OCI-LY7 (cell line): ENCODE measurements around the gene STING1. TPM values are rescaled to one million over a fixed set of nuclear protein-coding genes. Genes with fewer than 3 reads are reported as not detected.

Experiments
- BruUV-seq: library from RNA; stranded (reverse); fragments of 400-500 nt; replicated peaks from 2 replicates; lab custom pipeline; 2021; lab: Mats Ljungman, UMichigan
- CTCF ChIA-PET: fragments of 300-600 bp; sonication (Branson Sonifier 250); formaldehyde crosslinking; loops from one replicate; lab custom pipeline; 2022; ENCODE audit warnings: antibody characterized with exemption; ENCODE audit not compliant: unreplicated experiment; lab: Charles Lee
- POLR2A ChIA-PET: fragments of 300-600 bp; sonication (Branson Sonifier 250); formaldehyde crosslinking; loops from one replicate; lab custom pipeline; 2022; ENCODE audit warnings: antibody characterized with exemption; lab: Charles Lee
- DNase-seq: peaks from one replicate; pipeline ENCODE4 v3.0.0-alpha.2; 2015; ENCODE audit warnings: low spot score
- H2AFZ ChIP-seq: fragments of 200-600 bp; sonication (generic), shearing (Covaris generic); 2 replicates; pipeline ENCODE4 v1.6.1; 2014; ENCODE audit warnings: mild to moderate bottlenecking, antibody characterized with exemption, low read length, moderate library complexity
- H3K27ac ChIP-seq: fragments of 200-600 bp; sonication (generic); 2 replicates; pipeline ENCODE4 v1.5.1; 2014; ENCODE audit warnings: mixed run types, low read depth, mild to moderate bottlenecking, moderate library complexity, low read length, inconsistent platforms; ENCODE audit not compliant: poor library complexity, severe bottlenecking
- H3K36me3 ChIP-seq: fragments of 200-600 bp; sonication (generic); 2 replicates; pipeline ENCODE4 v1.6.1; 2014; ENCODE audit warnings: mild to moderate bottlenecking, antibody characterized with exemption, low read length, moderate library complexity, mixed read lengths; ENCODE audit not compliant: insufficient read depth
- H3K4me1 ChIP-seq: fragments of 200-600 bp; sonication (generic); 2 replicates; pipeline ENCODE4 v1.5.1; 2014; ENCODE audit warnings: mild to moderate bottlenecking, low read length; ENCODE audit not compliant: insufficient read depth, poor library complexity, severe bottlenecking
- H3K4me2 ChIP-seq: fragments of 200-600 bp; sonication (generic); 2 replicates; pipeline ENCODE4 v1.6.1; 2014; ENCODE audit warnings: mild to moderate bottlenecking, low read length
- H3K4me3 ChIP-seq: fragments of 200-600 bp; sonication (generic); 2 replicates; pipeline ENCODE4 v1.5.1; 2014; ENCODE audit warnings: mild to moderate bottlenecking, low read depth, low read length; ENCODE audit not compliant: poor library complexity, severe bottlenecking
- H3K79me2 ChIP-seq: fragments of 200-600 bp; sonication (generic); 2 replicates; pipeline ENCODE4 v1.6.1; 2016; ENCODE audit warnings: low read depth, mild to moderate bottlenecking, low read length, moderate library complexity, mixed read lengths; ENCODE audit not compliant: insufficient read depth
- H3K9me2 ChIP-seq: fragments of 200-600 bp; sonication (generic); 2 replicates; pipeline ENCODE4 v1.6.1; 2016; ENCODE audit warnings: mild to moderate bottlenecking, low read length, mixed read lengths; ENCODE audit not compliant: insufficient read depth
- H3K9me3 ChIP-seq: fragments of 200-600 bp; sonication (generic); 2 replicates; pipeline ENCODE4 v1.6.1; 2014; ENCODE audit warnings: mild to moderate bottlenecking, mixed run types, low read length, mixed read lengths
- H4K20me1 ChIP-seq: fragments of 200-600 bp; sonication (generic); 2 replicates; pipeline ENCODE4 v1.6.1; 2014; ENCODE audit warnings: mild to moderate bottlenecking, antibody characterized with exemption, low read length, moderate library complexity, mixed read lengths; ENCODE audit not compliant: insufficient read depth
- EZH2phosphoT487 ChIP-seq: fragments of 200-600 bp; sonication (generic); IDR thresholded peaks from 2 replicates; pipeline ENCODE4 v1.6.1; 2018; ENCODE audit warnings: low read depth, borderline replicate concordance, mild to moderate bottlenecking, mixed run types, antibody characterized with exemption, low read length, moderate library complexity, mixed read lengths
- intact Hi-C: fragments of 100-400 bp; cut with micrococcal nuclease; formaldehyde crosslinking; loops from one replicate; pipeline ENCODE4 v1.10.0; 2022; ENCODE audit not compliant: unreplicated experiment
- small RNA-seq: library from RNA; depleted of rRNA; stranded (forward); fragments of <200 nt; gene quantifications from one replicate; pipeline ENCODE3, GENCODE V24; 2014
- total RNA-seq, 2 experiments: library from RNA; depleted of rRNA in 1 of 2; stranded (reverse); fragments of >200 nt in 1 of 2; shearing (Covaris generic) in 1 of 2; gene quantifications; 2 replicates each; pipeline ENCODE4 v1.2.3, GENCODE V29; 2014 to 2022
- TF ChIP-seq, protein P1 (sequence below): fragments of 200-600 bp; sonication (generic); conservative IDR thresholded peaks from 2 replicates; pipeline ENCODE4 v1.5.1; 2014; ENCODE audit warnings: mild to moderate bottlenecking, antibody characterized with exemption, low read length, moderate library complexity, mixed read lengths

STING1 gene
- total RNA-seq, 2 experiments from 2014 or later: 0.44 TPM; not detected in 1

DNA sequence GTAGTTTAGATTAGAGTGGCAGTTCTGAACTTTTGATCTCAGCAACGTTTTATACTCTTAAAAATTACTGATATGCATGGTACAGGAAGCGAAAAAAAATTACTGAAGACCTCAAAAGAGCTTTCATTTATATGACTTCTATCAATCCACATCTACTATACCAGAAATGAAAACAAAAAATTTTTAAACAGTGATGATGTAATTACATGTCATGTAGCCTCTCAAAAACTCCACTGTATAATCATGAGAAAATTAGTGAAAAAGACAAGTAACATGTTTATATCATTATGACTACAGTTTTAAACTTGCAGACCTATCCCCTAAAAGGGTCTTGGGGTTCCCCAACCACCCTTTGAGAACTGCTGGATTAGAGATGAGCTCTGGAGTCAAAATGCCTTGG is 52.5 kb downstream of the STING1 start:
- Histone ChIP-seq H3K4me1 (no peaks in the 10 kb centered on the region), H2AFZ (no peak overlapping the region), H3K79me2 (no peaks in the 10 kb centered on the region), H3K9me3 (no peaks in the 10 kb centered on the region), H3K36me3 (no peaks in the 10 kb centered on the region), H4K20me1 (no peaks in the 10 kb centered on the region), H3K4me3 (no peak overlapping the region), H3K9me2 (no peaks in the 10 kb centered on the region), H3K27ac (no peak overlapping the region), H3K4me2 (no peak overlapping the region)
- intact Hi-C loops: no loop called here
- ChIA-PET CTCF (no interaction called here), POLR2A (interaction anchor here (0.6 kb wide), 1 partner anchor 9 kb away, joined by 3 read pairs; no protein-coding TSS in a partner anchor)
- no peak for TF ChIP-seq EZH2phosphoT487
- TF ChIP-seq, protein P1, sequence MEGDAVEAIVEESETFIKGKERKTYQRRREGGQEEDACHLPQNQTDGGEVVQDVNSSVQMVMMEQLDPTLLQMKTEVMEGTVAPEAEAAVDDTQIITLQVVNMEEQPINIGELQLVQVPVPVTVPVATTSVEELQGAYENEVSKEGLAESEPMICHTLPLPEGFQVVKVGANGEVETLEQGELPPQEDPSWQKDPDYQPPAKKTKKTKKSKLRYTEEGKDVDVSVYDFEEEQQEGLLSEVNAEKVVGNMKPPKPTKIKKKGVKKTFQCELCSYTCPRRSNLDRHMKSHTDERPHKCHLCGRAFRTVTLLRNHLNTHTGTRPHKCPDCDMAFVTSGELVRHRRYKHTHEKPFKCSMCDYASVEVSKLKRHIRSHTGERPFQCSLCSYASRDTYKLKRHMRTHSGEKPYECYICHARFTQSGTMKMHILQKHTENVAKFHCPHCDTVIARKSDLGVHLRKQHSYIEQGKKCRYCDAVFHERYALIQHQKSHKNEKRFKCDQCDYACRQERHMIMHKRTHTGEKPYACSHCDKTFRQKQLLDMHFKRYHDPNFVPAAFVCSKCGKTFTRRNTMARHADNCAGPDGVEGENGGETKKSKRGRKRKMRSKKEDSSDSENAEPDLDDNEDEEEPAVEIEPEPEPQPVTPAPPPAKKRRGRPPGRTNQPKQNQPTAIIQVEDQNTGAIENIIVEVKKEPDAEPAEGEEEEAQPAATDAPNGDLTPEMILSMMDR: no peak
- BruUV-seq: no TSS peak
- DNase-seq: no peak

DNA sequence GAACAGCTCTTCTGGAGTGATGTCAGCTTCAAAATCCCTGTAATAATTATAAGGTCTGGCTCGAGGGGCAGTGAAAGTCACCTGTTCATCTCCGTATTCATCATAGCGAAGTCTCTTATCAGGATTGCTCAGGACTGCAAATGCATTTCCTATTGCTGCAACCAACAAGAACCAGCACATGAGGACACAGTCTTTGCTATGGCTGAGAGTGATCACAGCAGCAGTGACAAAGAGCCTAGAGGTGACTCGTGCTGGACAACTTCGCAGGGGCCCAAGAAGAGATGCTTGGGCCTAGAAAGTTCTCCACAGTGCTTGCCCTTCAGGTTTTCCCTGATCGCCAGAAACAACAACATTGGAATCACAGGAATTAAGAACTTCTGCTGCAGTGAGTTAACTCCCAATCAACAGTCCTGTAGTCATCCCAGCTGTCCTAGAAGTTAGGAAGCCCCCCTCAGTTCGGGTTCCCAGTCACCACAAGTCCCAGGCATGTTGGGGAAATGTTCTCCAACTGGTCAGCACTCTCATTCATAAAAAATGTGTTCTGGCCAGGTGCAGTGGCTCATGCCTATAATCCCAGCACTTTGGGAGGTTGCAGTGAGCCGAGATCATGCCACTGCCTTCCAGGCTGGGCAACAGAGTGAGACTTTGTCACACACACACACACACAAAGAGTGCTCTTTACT is 56.2 kb downstream of the STING1 start:
- H3K4me3 ChIP-seq: no peak overlapping the region
- no TSS peak for BruUV-seq
- no peak overlapping the region for H2AFZ ChIP-seq
- no peak overlapping the region for H3K4me2 ChIP-seq
- H3K9me2 ChIP-seq: no peaks in the 10 kb centered on the region
- H3K79me2 ChIP-seq: no peaks in the 10 kb centered on the region
- TF ChIP-seq EZH2phosphoT487: no peak
- TF ChIP-seq, protein P1: no peak
- no peaks in the 10 kb centered on the region for H3K4me1 ChIP-seq
- H4K20me1 ChIP-seq: no peaks in the 10 kb centered on the region
- no peak overlapping the region for H3K27ac ChIP-seq
- ChIA-PET POLR2A (interaction anchor here (0.8 kb wide), 1 partner anchor 12 kb away, joined by 3 read pairs; no protein-coding TSS in a partner anchor), CTCF (no interaction called here)
- intact Hi-C loops: no loop called here
- no peak for DNase-seq
- H3K36me3 ChIP-seq: no peaks in the 10 kb centered on the region
- no peaks in the 10 kb centered on the region for H3K9me3 ChIP-seq

Small RNA genes lying within 50 kb of the gene (small RNA-seq; reads per million reads assigned to genes)
- 4.6 reads per million, percentile 90 among the genes with 10 or more reads in this experiment for gene RNU5B-4P

Other genes starting within 250 kb of the STING1 start
- 205 and 276 TPM in 2 replicates for gene MATR3, start 189.0 kb downstream of the STING1 start, total RNA-seq (2014; rRNA removed; shearing (Covaris generic))
- 270 and 274 TPM in 2 replicates for gene MATR3, start 189.0 kb downstream of the STING1 start, total RNA-seq (2022)
- 64.3 and 73.6 TPM in 2 replicates for gene PAIP2, start 140.9 kb downstream of the STING1 start, total RNA-seq (2014; rRNA removed; shearing (Covaris generic))
- 97.8 and 113 TPM in 2 replicates for gene PAIP2, start 140.9 kb downstream of the STING1 start, total RNA-seq (2022)
- gene SLC23A1, start 99.5 kb downstream of the STING1 start, total RNA-seq (2014; rRNA removed; shearing (Covaris generic)): 14.6 and 20.3 TPM in 2 replicates
- gene SLC23A1, start 99.5 kb downstream of the STING1 start, total RNA-seq (2022): 63.1 and 67.9 TPM in 2 replicates
- 1,014 and 1,052 TPM in 2 replicates for gene MZB1, start 92.8 kb downstream of the STING1 start, total RNA-seq (2014; rRNA removed; shearing (Covaris generic))
- 727 and 819 TPM in 2 replicates for gene MZB1, start 92.8 kb downstream of the STING1 start, total RNA-seq (2022)
- 4.4 and 4.6 TPM in 2 replicates for gene PROB1, start 87.7 kb downstream of the STING1 start, total RNA-seq (2014; rRNA removed; shearing (Covaris generic))
- 4.6 and 5.9 TPM in 2 replicates for gene PROB1, start 87.7 kb downstream of the STING1 start, total RNA-seq (2022)
- gene SPATA24, start 78.7 kb downstream of the STING1 start, total RNA-seq (2014; rRNA removed; shearing (Covaris generic)): 12.0 and 12.4 TPM in 2 replicates
- gene SPATA24, start 78.7 kb downstream of the STING1 start, total RNA-seq (2022): 9.4 and 10.8 TPM in 2 replicates
- 1.2 and 2.5 TPM in 2 replicates for gene DNAJC18, start 43.2 kb downstream of the STING1 start, total RNA-seq (2014; rRNA removed; shearing (Covaris generic))
- 7.1 and 12.6 TPM in 2 replicates for gene DNAJC18, start 43.2 kb downstream of the STING1 start, total RNA-seq (2022)
- not detected in 2 replicates for gene ECSCR, start 20.0 kb downstream of the STING1 start, total RNA-seq (2014; rRNA removed; shearing (Covaris generic))
- gene ECSCR, start 20.0 kb downstream of the STING1 start, total RNA-seq (2022): not detected in 2 replicates
- not detected in 2 replicates for gene SMIM33, start 11.8 kb downstream of the STING1 start, total RNA-seq (2014; rRNA removed; shearing (Covaris generic))
- not detected in 2 replicates for gene SMIM33, start 11.8 kb downstream of the STING1 start, total RNA-seq (2022)
- 102 and 145 TPM in 2 replicates for gene UBE2D2, start 78.6 kb upstream of the STING1 start, total RNA-seq (2014; rRNA removed; shearing (Covaris generic))
- gene UBE2D2, start 78.6 kb upstream of the STING1 start, total RNA-seq (2022): 239 and 271 TPM in 2 replicates
- gene CXXC5, start 165.6 kb upstream of the STING1 start, total RNA-seq (2014; rRNA removed; shearing (Covaris generic)): 108 and 113 TPM in 2 replicates
- 26.7 and 30.4 TPM in 2 replicates for gene CXXC5, start 165.6 kb upstream of the STING1 start, total RNA-seq (2022)